GM12874 (cell line): ENCODE measurements around the gene SLC26A4.

Experiments used
- CTCF ChIP-seq: IDR thresholded peaks from 2 replicates; pipeline ENCODE4 v1.5.1; 2011; ENCODE audit warnings: low read depth, mild to moderate bottlenecking, control low read depth, low read length, moderate library complexity; ENCODE audit not compliant: insufficient read depth

The SLC26A4 gene

GRCh38 chr7:107661081-107661864 lies 645 bp downstream of the SLC26A4 start:
- no peak; the same call in 1 of the 2 replicates for TF ChIP-seq CTCF

GRCh38 chr7:107661865-107662379 lies 1.3 kb downstream of the SLC26A4 start:
- TF ChIP-seq CTCF = no peak

GRCh38 chr7:107663196-107663595 lies 2.6 kb downstream of the SLC26A4 start:
- TF ChIP-seq CTCF = no peak

GRCh38 chr7:107666790-107667189 lies 6.2 kb downstream of the SLC26A4 start:
- TF ChIP-seq CTCF = no peak

- TF ChIP-seq CTCF = no peak
These were observed 6.7 kb downstream of the SLC26A4 start for GRCh38 chr7:107667341-107667740.

- TF ChIP-seq CTCF = no peak
These were observed 7.7 kb downstream of the SLC26A4 start for GRCh38 chr7:107668296-107668695.

- TF ChIP-seq CTCF = no peak
These were observed 11.6 kb downstream of the SLC26A4 start for GRCh38 chr7:107672183-107672582.
